Left colon (tissue), 2 donors: ENCODE results near the gene EDNRB. TPM values are rescaled to one million over a fixed set of nuclear protein-coding genes. Genes with fewer than 3 reads are reported as not detected.
"Not testable (repeated sequence)": the region's sequence is repeated elsewhere in the genome, so short reads cannot be mapped to it uniquely, and the experiment has no call there.

ENCODE experiments used
- ATAC-seq: fragments of 200-7000 bp; cut with Tn5 transposase; one replicate; pipeline ENCODE4 v1.9.1; 2020; ENCODE audit warnings: mild to moderate bottlenecking, moderate library complexity
- DNase-seq, 2 donors: peaks; one replicate each; pipeline ENCODE4 v3.0.0-alpha.2; 2020
- intact Hi-C, 2 donors: fragments of 100-400 bp; cut with DNase I in 1 of 2; cut with micrococcal nuclease in 1 of 2; formaldehyde crosslinking; loops; one replicate each; pipeline versions ENCODE4 v1.11.2 to v1.14.0; 2022; cut with DNase I, micrococcal nuclease
- long read RNA-seq: library from polyadenylated mRNA; unstranded; transcript quantifications from one replicate; pipeline ENCODE4 v2.0.0, GENCODE V29; 2021
- total RNA-seq, 2 donors: library from RNA; stranded (reverse); fragmentation: NEBNext Ultra II Directional; extraction: Animal tissue kit (Norgen Biotek cat#: 25700); gene quantifications; one replicate each; pipeline ENCODE4 v1.2.1, GENCODE V29; 2021
- donor health status: DM: no; HTN: no; CAD: no.
- donor health status: DM: yes; HTN: yes; CAD: no.

EDNRB gene
- total RNA-seq: 1 to 10 TPM; 6.6 to 9.6 TPM
- long read RNA-seq, full-length matches to known transcripts: 7 of 7 reads
- long read RNA-seq, partial matches to known transcripts: 0 of 7 reads
- long read RNA-seq, other reads (novel, unspliced or antisense): 0 of 7 reads

- ATAC-seq: no peak
- DNase-seq: peak in 1 of 2 donors; percentile 14
- intact Hi-C loops: no loop called here
Measured at GRCh38 chr13:77918391-77919245, at the start of gene EDNRB. EDNRB (minus strand) TSS chr13:77918831; CDS start chr13:77918573, 258 bp downstream.

- no peak for ATAC-seq
- intact Hi-C loops: no loop called here
- DNase-seq: no peak
Measured at GRCh38 chr13:77966671-77967070, 48.0 kb upstream of the EDNRB start.

- ATAC-seq (no peak), DNase-seq (no peak)
- intact Hi-C loops: no loop called here
Measured at GRCh38 chr13:77952737-77953136, 34.1 kb upstream of the EDNRB start.

GRCh38 chr13:77952276-77952675 is 33.6 kb upstream of the EDNRB start:
- ATAC-seq (no peak), DNase-seq (no peak)
- intact Hi-C loops: no loop called here

- ATAC-seq (no peak), DNase-seq (no peak)
- intact Hi-C loops: no loop called here
Measured at GRCh38 chr13:77946522-77946921, 27.9 kb upstream of the EDNRB start.

GRCh38 chr13:77935063-77935462 is 16.4 kb upstream of the EDNRB start:
- intact Hi-C loops, DNase-seq, ATAC-seq: not testable (repeated sequence)

GRCh38 chr13:77930430-77930829 is 11.8 kb upstream of the EDNRB start:
- intact Hi-C loops: no loop called here
- ATAC-seq: no peak

GRCh38 chr13:77928909-77929308 is 10.3 kb upstream of the EDNRB start:
- no peak for DNase-seq
- intact Hi-C loops: no loop called here
- no peak for ATAC-seq

More at GRCh38 chr13:77930430-77930829, 11.8 kb upstream of the EDNRB start:
- no peak for DNase-seq

GRCh38 chr13:77925616-77926015 is 7.0 kb upstream of the EDNRB start:
- DNase-seq: no peak
- intact Hi-C loops: no loop called here
- no peak for ATAC-seq

- intact Hi-C loops: no loop called here
- ATAC-seq (no peak), DNase-seq (no peak)
Measured at GRCh38 chr13:77919921-77920294, 1.3 kb upstream of the EDNRB start.

GRCh38 chr13:77919246-77919920 is 752 bp upstream of the EDNRB start:
- ATAC-seq: no peak
- peak in 1 of 2 donors; percentile 23 for DNase-seq
- intact Hi-C loops: no loop called here

- ATAC-seq (no peak), DNase-seq (no peak)
- intact Hi-C loops: no loop called here
Measured at GRCh38 chr13:77916488-77916887, 2.1 kb downstream of the EDNRB start.

- intact Hi-C loops: no loop called here
- DNase-seq: no peak
- no peak for ATAC-seq
Measured at GRCh38 chr13:77915686-77916085, 2.9 kb downstream of the EDNRB start.

- intact Hi-C loops: no loop called here
- no peak for ATAC-seq
- no peak for DNase-seq
Measured at GRCh38 chr13:77913003-77913402, 5.6 kb downstream of the EDNRB start.

- ATAC-seq (no peak), DNase-seq (no peak)
- intact Hi-C loops: no loop called here
Measured at GRCh38 chr13:77911751-77912150, 6.9 kb downstream of the EDNRB start.

GRCh38 chr13:77909827-77910226 is 8.8 kb downstream of the EDNRB start:
- intact Hi-C loops: no loop called here
- DNase-seq (no peak), ATAC-seq (no peak)

- DNase-seq: no peak
- ATAC-seq: no peak
- intact Hi-C loops: no loop called here
Measured at GRCh38 chr13:77908531-77908930, 10.1 kb downstream of the EDNRB start.

GRCh38 chr13:77907666-77908341 is 10.8 kb downstream of the EDNRB start:
- intact Hi-C loops: no loop called here
- ATAC-seq (no peak), DNase-seq (no peak)

- ATAC-seq: no peak
- intact Hi-C loops: no loop called here
- no peak for DNase-seq
Measured at GRCh38 chr13:77904031-77904430, 14.6 kb downstream of the EDNRB start.

- intact Hi-C loops: no loop called here
- ATAC-seq (no peak), DNase-seq (no peak)
Measured at GRCh38 chr13:77903435-77903834, 15.2 kb downstream of the EDNRB start.
